GM23338 (cell line): ENCODE results near the gene KLK10. TPM values are rescaled to one million over a fixed set of nuclear protein-coding genes. Genes with fewer than 3 reads are reported as not detected.

ENCODE experiments used
- ATAC-seq: fragments of 200-7000 bp; cut with Tn5 transposase; 3 replicates; pipeline ENCODE4 v1.9.1; 2020
- DNase-seq: peaks from one replicate; pipeline ENCODE4 v3.0.0-alpha.2; 2015; ENCODE audit warnings: low spot score
- H2AFZ ChIP-seq: fragments of 200-600 bp; sonication (generic); 2 replicates; pipeline ENCODE4 v1.8.0; 2016; ENCODE audit warnings: antibody characterized with exemption, mild to moderate bottlenecking, moderate library complexity
- H3F3A ChIP-seq: fragments of 200-600 bp; sonication (generic); replicated peaks from 2 replicates; pipeline ENCODE4 v1.8.0; 2017; ENCODE audit warnings: antibody characterized with exemption, mixed run types, low read depth
- H3K27ac ChIP-seq: fragments of 200-600 bp; sonication (generic); 2 replicates; pipeline ENCODE4 v1.6.1; 2016; ENCODE audit warnings: low read depth
- H3K27me3 ChIP-seq: fragments of 200-600 bp; sonication (generic); 2 replicates; pipeline ENCODE4 v1.8.0; 2016; ENCODE audit warnings: mild to moderate bottlenecking, mixed run types, moderate library complexity; ENCODE audit not compliant: insufficient read depth
- H3K36me3 ChIP-seq: fragments of 200-600 bp; sonication (generic); 2 replicates; pipeline ENCODE4 v1.8.0; 2016; ENCODE audit warnings: mild to moderate bottlenecking; ENCODE audit not compliant: insufficient read depth
- H3K4me1 ChIP-seq: fragments of 200-600 bp; sonication (generic); 2 replicates; pipeline ENCODE4 v1.8.0; 2016; ENCODE audit warnings: mild to moderate bottlenecking, moderate library complexity; ENCODE audit not compliant: insufficient read depth
- H3K4me2 ChIP-seq: fragments of 200-600 bp; sonication (generic); 2 replicates; pipeline ENCODE4 v1.7.1; 2017; ENCODE audit warnings: mixed run types
- H3K4me3 ChIP-seq: fragments of 200-600 bp; sonication (generic); 2 replicates; pipeline ENCODE4 v1.6.1; 2016; ENCODE audit warnings: mixed run types
- H3K79me2 ChIP-seq: fragments of 200-600 bp; sonication (generic); replicated peaks from 2 replicates; pipeline ENCODE4 v1.8.0; 2017; ENCODE audit warnings: mild to moderate bottlenecking; ENCODE audit not compliant: insufficient read depth
- H3K9me2 ChIP-seq: fragments of 200-600 bp; sonication (generic); 2 replicates; pipeline ENCODE4 v1.8.0; 2017; ENCODE audit not compliant: insufficient read depth
- H4K20me1 ChIP-seq: fragments of 200-600 bp; sonication (generic); replicated peaks from 2 replicates; pipeline ENCODE4 v1.8.0; 2017; ENCODE audit warnings: mild to moderate bottlenecking; ENCODE audit not compliant: insufficient read depth
- H3K27ac Mint-ChIP-seq: 2 replicates; pipeline ENCODE4 v1.8.0; 2020; ENCODE audit warnings: inconsistent platforms, mild to moderate bottlenecking, moderate library complexity, mixed read lengths
- H3K27me3 Mint-ChIP-seq: 3 replicates; pipeline ENCODE4 v1.8.0; 2022; ENCODE audit warnings: low read depth, mild to moderate bottlenecking, moderate library complexity, mixed read lengths, inconsistent platforms; ENCODE audit not compliant: insufficient read depth, poor library complexity
- H3K36me3 Mint-ChIP-seq: 3 replicates; pipeline ENCODE4 v1.8.0; 2021; ENCODE audit warnings: low read depth, mild to moderate bottlenecking, inconsistent platforms, moderate library complexity, mixed read lengths
- H3K4me1 Mint-ChIP-seq: 3 replicates; pipeline ENCODE4 v1.8.0; 2020; ENCODE audit warnings: mild to moderate bottlenecking, inconsistent platforms, mixed read lengths
- H3K4me3 Mint-ChIP-seq: 3 replicates; pipeline ENCODE4 v1.8.0; 2021; ENCODE audit warnings: moderate library complexity, mild to moderate bottlenecking, inconsistent platforms, mixed read lengths
- H3K9me3 Mint-ChIP-seq: 3 replicates; pipeline ENCODE4 v1.8.0; 2020; ENCODE audit warnings: moderate library complexity, mild to moderate bottlenecking, inconsistent platforms, mixed read lengths
- CREB1 ChIP-seq: fragments of 250-450 bp; sonication (Bioruptor Pico); IDR thresholded peaks from 2 replicates; pipeline ENCODE4 v1.5.0; 2020; ENCODE audit warnings: low read depth, mild to moderate bottlenecking, moderate library complexity
- CTCF ChIP-seq, 2 experiments: fragments of 200-600 bp in 1 of 2; sonication (generic) in 1 of 2; conservative IDR thresholded peaks; 2 replicates each; pipeline versions ENCODE4 v1.5.1 to v1.6.1; 2016 to 2017; ENCODE audit warnings: antibody characterized with exemption in 2 of 2, low read depth in 2 of 2, mild to moderate bottlenecking in 2 of 2, moderate library complexity in 1 of 2
- ETS1 ChIP-seq: IDR thresholded peaks from 2 replicates; pipeline ENCODE4 v1.6.1; 2016; ENCODE audit warnings: antibody characterized with exemption
- JUNB ChIP-seq: IDR thresholded peaks from one replicate; pipeline ENCODE4 v1.6.1; 2016; ENCODE audit warnings: antibody characterized with exemption; ENCODE audit not compliant: unreplicated experiment
- NANOG ChIP-seq: IDR thresholded peaks from 2 replicates; pipeline ENCODE4 v1.6.1; 2016; ENCODE audit warnings: antibody characterized with exemption, borderline replicate concordance
- REST ChIP-seq: IDR thresholded peaks from one replicate; pipeline ENCODE4 v1.6.1; 2018; ENCODE audit warnings: antibody characterized with exemption; ENCODE audit not compliant: unreplicated experiment
- ZNF114 ChIP-seq: fragments of 250-450 bp; sonication (Bioruptor Pico); IDR thresholded peaks from 2 replicates; pipeline ENCODE4 v1.5.0; 2020; ENCODE audit warnings: mild to moderate bottlenecking, moderate library complexity
- ZNF331 ChIP-seq: fragments of 250-450 bp; sonication (Bioruptor Pico); IDR thresholded peaks from 2 replicates; pipeline ENCODE4 v1.5.0; 2020; ENCODE audit warnings: low read depth, mild to moderate bottlenecking, moderate library complexity
- ZNF462 ChIP-seq: fragments of 250-450 bp; sonication (Bioruptor Pico); IDR thresholded peaks from 2 replicates; pipeline ENCODE4 v1.5.0; 2020; ENCODE audit warnings: mild to moderate bottlenecking, moderate library complexity
- polyA plus RNA-seq: library from polyadenylated mRNA; unstranded; fragments of >200 nt; fragmentation: Nextera tagmentation; extraction: Ambion mirVana; gene quantifications from 2 replicates; pipeline ENCODE4 v1.2.1, GENCODE V29; 2016
- total RNA-seq: library from RNA; depleted of rRNA; stranded (reverse); fragments of >200 nt; shearing (Covaris generic); gene quantifications from 2 replicates; pipeline ENCODE4 v1.2.3, GENCODE V29; 2014

Gene KLK10
- total and polyA plus RNA-seq, 2 experiments from 2014 or later = 6.1 to 6.6 TPM

GRCh38 chr19:50977626-50978025 lies 41.9 kb downstream of the KLK10 start:
- no peak for ATAC-seq
- peaks cover 5% of the 10 kb centered on the region for H3K27me3 Mint-ChIP-seq
- Histone ChIP-seq H3K27me3 (no peaks in the 10 kb centered on the region), H3K79me2 (no peaks in the 10 kb centered on the region), H3F3A (no peaks in the 10 kb centered on the region), H3K36me3 (no peaks in the 10 kb centered on the region), H4K20me1 (no peaks in the 10 kb centered on the region), H3K27ac (no peak overlapping the region), H2AFZ (no peak overlapping the region), H3K9me2 (no peaks in the 10 kb centered on the region), H3K4me3 (no peak overlapping the region), H3K4me1 (peaks cover 16% of the 10 kb centered on the region), H3K4me2 (no peak overlapping the region)
- no peak overlapping the region for H3K27ac Mint-ChIP-seq
- no peak overlapping the region for H3K4me3 Mint-ChIP-seq
- TF ChIP-seq CREB1 (no peak), JUNB (no peak), REST (no peak), CTCF (conservative IDR thresholded peaks at IDR 0.05; ENCODE audit: low read depth in 2 of 2) (no peak), ZNF331 (no peak), ZNF114 (CRISPR knock-in tag) (no peak)
- H3K36me3 Mint-ChIP-seq = no peaks in the 10 kb centered on the region; the same call in 2 of the 3 replicates
- H3K9me3 Mint-ChIP-seq = no peaks in the 10 kb centered on the region; the same call in 2 of the 3 replicates
- peaks cover 33% of the 10 kb centered on the region for H3K4me1 Mint-ChIP-seq
- DNase-seq = no peak

- H3K4me1 Mint-ChIP-seq = peaks cover 32% of the 10 kb centered on the region
- H3K4me3 Mint-ChIP-seq = no peak overlapping the region; the same call in 2 of the 3 replicates
- Histone ChIP-seq H3K4me1 (peaks cover 16% of the 10 kb centered on the region), H3F3A (no peaks in the 10 kb centered on the region), H2AFZ (no peak overlapping the region; the same call in 1 of the 2 replicates), H3K27ac (no peak overlapping the region), H3K79me2 (no peaks in the 10 kb centered on the region), H4K20me1 (no peaks in the 10 kb centered on the region), H3K4me3 (no peak overlapping the region), H3K36me3 (no peaks in the 10 kb centered on the region), H3K9me2 (no peaks in the 10 kb centered on the region), H3K4me2 (peak overlapping the region; percentile 40), H3K27me3 (no peaks in the 10 kb centered on the region)
- H3K27me3 Mint-ChIP-seq = peaks cover 5% of the 10 kb centered on the region
- peak; percentile 74 for DNase-seq
- no peaks in the 10 kb centered on the region; the same call in 2 of the 3 replicates for H3K36me3 Mint-ChIP-seq
- H3K9me3 Mint-ChIP-seq = no peaks in the 10 kb centered on the region; the same call in 2 of the 3 replicates
- peak; percentile 74 for ATAC-seq
- H3K27ac Mint-ChIP-seq = peak overlapping the region; percentile 30; the same call in 1 of the 2 replicates
- TF ChIP-seq NANOG (no peak), CREB1 (no peak), JUNB (no peak), ETS1 (no peak), ZNF114 (CRISPR knock-in tag) (no peak), ZNF462 (CRISPR knock-in tag) (no peak)
Measured at GRCh38 chr19:50975766-50976165, 43.7 kb downstream of the KLK10 start.
